Uterus (tissue), 2 donors: ENCODE results near the gene DRC7.

Source experiments
- CTCF ChIP-seq, 4 experiments: fragments of 200-600 bp in 2 of 4; fragments of 450-650 bp in 2 of 4; sonication (generic) in 2 of 4; IDR thresholded peaks; one replicate each; pipeline ENCODE4 v1.5.1; 2016 to 2019; ENCODE audit warnings: antibody characterized with exemption in 4 of 4, mild to moderate bottlenecking in 2 of 4, moderate library complexity in 1 of 4
- POLR2A ChIP-seq, 2 donors: fragments of 450-650 bp; IDR thresholded peaks; one replicate each; pipeline ENCODE4 v1.6.1; 2016; ENCODE audit warnings: antibody characterized with exemption in 2 of 2, mild to moderate bottlenecking in 1 of 2, moderate library complexity in 1 of 2

- no peak for TF ChIP-seq CTCF (IDR thresholded peaks at IDR 0.05)
- no peak for TF ChIP-seq POLR2A (IDR thresholded peaks at IDR 0.05)
These were observed 66.0 kb downstream of the DRC7 start for GRCh38 chr16:57760357-57761160.
